Measurements from ENCODE around the gene TUBGCP6.

The TUBGCP6 gene

DNA sequence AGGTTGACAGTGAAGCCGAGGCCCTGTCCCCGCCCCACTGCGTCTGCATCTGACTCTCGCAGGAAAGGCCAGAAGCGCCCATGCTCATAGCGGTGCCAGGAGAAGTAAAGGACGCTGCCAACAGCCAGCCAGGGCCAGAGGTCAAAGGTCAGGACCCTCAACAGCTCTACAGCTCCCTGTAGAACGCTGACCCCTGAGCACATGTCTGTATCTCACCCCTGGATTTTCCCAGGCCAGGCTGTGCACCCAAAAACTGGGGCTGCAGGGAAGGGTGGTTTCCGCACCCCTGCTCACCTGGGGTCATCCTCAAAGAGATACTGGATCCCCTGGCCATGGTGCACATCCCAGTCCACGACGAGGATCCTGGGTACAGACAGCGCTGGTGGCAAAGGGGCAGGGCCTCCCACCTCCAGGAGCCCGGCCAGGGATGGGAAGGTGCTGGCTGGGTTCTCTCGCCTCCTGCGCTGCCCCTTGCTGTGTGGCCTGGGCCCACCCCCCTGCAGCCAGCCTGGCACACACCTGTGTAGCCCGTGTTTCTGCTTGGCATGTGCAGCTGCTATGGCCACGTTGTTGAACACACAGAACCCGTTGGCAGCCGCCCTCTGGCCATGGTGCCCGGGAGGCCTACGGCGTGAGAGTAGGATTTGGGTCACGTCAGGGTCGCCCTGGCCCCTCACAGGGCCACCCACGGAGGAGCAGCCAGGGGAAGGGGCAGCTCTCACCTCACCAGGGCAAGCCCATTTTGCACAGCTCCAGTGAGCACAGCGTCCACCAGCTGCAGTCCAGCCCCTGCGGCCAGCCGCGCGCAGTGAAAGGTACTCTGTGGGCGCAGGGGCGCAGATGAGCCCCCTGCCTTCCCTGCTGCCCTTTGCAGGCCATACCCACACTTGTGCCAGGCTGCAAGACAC, 4.8 kb upstream of the TUBGCP6 start:
- no peak for DNase-seq

GRCh38 chr22:50248196-50249081, 3.6 kb upstream of the TUBGCP6 start:
- DNase-seq = no peak

DNA sequence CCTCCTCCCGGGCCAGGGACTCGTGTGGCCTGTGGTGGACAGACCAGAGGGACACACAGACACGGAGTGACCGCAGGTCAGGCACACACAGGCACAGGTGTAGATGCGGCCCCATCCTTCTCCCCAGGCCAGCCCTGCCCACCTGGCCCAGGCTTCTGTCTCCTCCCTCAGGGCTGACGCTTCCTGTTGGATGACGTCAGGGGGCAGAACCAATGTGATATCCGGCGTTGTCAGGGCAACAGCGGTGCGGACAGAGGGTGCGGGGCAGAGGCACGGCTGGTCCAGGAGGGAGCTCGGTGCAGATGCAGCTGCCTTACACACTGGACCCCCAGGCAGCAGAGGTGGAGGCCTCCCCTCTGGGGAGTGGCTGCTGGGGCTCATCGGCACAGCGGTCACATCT, 2.9 kb upstream of the TUBGCP6 start:
- no peak for DNase-seq

DNA sequence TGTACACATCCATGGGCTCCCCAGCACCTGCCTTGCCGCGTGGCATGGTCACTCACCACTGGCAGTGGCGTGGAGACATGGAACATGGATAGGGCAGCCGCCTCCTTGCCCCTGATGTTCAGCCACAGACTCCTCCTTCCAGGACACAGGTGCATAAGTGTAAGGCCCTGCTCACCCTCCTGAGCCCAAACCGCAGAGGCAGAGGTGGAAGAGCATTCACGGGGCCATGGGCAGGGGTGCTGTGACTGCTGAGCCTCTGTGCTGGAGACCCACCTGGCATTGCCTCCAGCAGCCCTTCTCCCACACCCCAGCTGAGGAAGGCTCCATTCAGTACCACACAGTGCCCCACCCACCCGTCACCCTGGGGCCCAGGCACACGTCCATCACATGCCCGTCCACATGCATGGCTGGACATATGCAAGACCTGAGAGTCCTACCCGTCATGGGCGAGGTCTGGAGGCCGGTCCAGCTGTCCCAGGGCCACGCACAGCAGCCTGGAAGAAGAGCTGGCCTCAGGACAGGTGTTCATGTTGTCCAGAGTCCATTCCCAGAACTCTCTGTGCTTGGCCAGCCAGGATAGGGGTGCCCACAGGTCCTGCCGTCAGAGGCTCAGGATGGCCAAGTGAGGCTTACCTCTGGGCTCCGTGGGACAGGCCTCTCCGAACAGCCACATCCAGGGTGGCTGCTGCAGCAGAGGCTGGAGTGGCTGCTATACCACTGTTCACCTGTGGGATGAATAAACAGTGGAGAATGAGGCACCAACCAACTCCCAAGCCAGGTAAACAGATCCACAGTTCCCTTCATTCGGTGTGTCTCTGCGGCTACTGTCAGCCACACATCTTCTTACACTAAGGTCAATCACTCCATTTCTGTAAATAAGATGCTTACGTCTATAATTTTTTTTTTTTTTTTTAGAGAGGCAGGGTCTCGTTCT, 1.7 kb upstream of the TUBGCP6 start:
- no peak for DNase-seq

- DNase-seq = no peak
These were observed 620 bp upstream of the TUBGCP6 start for GRCh38 chr22:50245214-50246072.

GRCh38 chr22:50243685-50244419, 971 bp downstream of the TUBGCP6 start:
- DNase-seq = no peak

GRCh38 chr22:50242406-50242949, 2.3 kb downstream of the TUBGCP6 start:
- DNase-seq = no peak

- no peak for DNase-seq
These were observed 6.1 kb downstream of the TUBGCP6 start for GRCh38 chr22:50238755-50239154.

DNA sequence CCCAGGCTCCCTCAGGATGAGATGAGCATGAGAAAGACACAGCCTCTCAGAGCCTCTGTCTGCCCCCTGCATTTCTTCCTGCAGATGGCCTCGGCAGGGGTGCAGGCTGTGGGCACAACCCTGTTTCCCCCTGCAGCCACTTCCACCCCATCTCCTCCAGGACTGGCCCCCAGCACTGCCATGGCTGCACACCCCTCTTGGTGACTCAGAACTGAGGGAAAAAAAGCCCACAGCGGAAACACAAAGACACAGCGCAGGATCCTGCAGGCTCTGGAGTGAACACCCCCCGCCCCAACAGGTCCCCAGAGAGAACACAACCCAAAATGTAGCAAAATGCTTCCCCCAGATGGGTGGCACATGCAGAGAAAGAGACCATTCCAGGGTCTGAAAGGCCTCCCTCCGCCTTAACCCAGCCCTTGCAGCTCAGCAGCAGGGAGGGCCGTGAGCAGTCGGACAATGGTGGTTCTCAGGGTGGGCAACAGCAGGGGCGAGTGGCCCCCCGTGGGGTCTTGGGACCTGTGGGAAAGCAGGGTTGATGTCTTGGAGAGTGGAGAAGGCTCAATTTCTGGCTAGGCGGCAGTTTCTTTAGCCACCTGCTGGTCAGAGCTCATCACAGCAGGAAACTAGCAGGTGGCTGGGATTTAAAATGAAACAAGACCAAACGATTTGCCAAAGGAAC, 8.0 kb downstream of the TUBGCP6 start:
- no peak for DNase-seq

- DNase-seq = no peak
These were observed 11.6 kb downstream of the TUBGCP6 start for GRCh38 chr22:50233223-50233622.

DNA sequence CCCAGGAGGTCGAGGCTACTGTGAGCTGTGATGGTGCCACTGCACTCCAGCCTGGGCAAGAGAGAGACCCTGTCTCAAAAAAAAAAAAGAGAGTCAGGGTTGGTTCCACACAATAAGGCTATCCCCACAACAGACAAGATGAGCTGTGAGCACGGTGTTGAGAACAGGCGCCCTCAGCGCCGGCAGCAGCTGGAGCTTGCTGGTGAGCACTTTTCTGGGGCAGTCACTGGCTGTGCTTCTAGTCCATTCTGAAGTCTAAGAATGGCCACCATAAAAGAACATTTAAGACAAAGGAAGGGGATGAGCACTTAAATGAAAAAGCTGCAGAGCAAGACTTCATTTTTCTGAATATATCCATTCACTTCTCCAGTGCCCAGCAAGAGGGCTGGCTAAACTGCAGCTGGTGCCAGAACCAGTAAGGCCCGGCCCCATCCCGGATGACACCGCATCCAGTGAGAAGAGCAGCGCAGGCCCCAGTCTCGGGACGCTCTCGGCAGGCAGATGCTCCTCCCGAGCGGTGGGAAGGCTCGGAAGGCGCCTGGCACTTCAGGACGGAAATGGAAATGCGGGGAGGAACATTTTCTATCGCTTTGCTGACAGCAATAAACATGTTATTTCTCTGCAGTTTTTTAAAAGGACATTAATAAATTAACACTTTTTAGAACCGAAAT, 12.2 kb downstream of the TUBGCP6 start:
- no peak for DNase-seq

- no peak for DNase-seq
These were observed 15.5 kb downstream of the TUBGCP6 start for GRCh38 chr22:50229370-50229769.

- no peak for DNase-seq
These were observed 16.5 kb downstream of the TUBGCP6 start for GRCh38 chr22:50228366-50228765.

GRCh38 chr22:50227579-50228215, 17.1 kb downstream of the TUBGCP6 start:
- DNase-seq = no peak

DNA sequence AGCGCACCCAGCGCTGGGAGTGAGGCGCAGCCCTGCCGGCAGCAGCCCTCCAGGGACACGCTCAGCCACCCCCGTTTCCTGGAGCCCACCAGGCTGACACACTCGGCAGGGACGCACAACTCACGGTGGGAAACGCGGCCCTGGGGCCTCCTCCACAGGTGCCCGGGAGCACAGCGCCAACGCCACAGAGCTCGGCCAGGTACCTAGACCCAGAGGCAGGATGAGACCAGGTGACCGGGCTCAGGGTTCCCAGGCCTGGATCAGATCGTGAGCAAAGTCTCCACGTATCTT, 18.0 kb downstream of the TUBGCP6 start:
- no peak for DNase-seq

DNA sequence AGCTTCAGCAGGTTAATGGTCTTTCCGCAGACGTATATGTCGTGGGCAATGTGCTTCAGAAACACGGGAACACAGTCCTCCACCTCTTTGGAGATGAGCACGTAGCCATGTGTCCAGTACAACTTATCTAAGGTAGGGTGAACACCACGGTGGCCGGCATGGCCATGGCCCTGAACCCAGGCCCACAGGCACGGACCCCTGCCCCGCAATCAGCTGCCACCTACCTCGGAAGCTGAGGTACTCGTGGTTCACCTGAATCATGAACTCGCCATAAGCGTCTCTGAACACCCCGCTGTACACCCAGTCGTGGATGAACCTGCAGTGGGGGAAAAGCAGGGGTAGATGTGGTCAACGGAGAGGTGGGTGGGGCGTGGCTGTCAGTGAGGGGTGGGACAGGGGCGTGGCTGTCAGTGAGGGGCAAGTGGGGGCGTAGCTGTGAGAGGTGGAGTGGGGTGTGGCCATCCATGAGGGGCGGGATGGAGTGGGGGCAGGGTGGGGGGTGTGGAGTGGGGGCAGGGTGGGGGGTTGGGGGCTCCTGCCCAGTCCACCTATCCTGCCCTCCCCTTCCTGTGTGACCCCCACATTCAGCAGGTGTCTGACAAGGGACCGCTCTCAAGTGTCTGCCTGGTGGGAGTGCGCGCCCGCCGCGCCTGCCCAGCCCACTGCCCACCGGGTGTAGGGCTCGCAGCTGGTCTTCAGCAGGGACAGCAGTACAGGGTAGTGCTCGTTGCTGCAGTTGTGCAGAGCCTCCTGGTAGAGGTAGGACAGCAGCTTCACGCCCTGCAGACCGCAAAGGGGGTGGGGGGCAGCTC, 18.6 kb downstream of the TUBGCP6 start:
- DNase-seq = no peak

DNA sequence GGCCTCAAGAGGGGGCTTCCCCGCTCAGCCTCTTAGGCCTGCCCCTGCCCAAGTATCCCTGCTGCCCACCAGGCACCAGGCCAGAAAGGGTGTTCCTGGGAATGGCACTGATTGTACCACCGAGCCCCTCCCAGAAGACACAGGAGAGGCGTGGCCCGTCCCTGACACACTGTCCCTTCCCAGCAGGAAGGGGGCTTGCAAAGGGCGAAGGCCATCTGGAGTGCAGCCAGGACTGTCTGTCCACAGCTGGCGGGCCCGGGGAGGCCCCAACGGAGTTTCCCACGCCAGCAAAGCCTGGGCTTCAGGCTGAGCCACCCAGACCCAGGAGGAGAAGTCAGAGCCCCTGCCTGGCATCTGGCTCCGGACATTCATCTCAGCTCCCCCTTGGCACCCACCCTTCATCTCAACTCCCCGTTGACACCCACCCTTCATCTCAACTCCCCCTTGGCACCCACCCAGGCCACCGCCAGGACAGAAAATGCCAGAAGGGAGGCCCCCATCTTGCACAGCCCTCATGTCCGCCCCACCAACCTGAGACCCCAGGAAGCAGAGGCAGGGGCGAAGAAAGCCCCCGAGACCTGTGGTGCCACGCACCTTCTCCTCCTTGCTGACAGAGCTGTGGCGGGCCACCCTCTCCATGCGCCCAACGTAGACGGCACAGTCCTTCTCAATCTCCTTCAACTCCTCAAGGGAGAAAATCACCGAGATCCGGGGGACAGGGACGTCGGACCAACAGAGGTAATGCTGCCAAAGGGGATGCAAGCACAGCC, 19.4 kb downstream of the TUBGCP6 start:
- DNase-seq = no peak

DNA sequence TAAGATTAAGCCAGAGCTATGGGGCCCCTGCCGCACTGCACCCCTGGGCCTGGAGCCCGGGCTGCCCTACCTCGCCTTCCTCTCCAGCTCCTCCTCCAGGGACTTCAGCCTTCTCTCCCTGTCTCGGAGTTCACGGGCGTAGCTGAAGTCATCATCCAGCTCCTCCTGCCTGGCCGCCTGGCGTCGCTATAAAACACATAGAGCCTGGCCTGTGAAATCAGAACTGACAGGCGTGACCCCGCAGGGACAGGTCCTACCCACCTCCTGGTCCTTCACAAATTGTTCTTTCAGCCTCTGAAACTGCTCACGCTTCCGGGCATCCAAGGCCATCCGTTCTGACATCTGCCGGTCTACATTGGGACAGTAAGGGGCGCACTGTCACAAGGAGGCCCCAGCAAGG, 20.8 kb downstream of the TUBGCP6 start:
- DNase-seq = no peak
